Mesothelial cell of epicardium (in vitro differentiated cells): Measurements from ENCODE around the gene DUSP9. TPM values are rescaled to one million over a fixed set of nuclear protein-coding genes. Genes with fewer than 3 reads are reported as not detected.

Source experiments
- DNase-seq, 2 experiments: peaks; one replicate each; pipeline ENCODE4 v3.0.0; 2021; ENCODE audit warnings: low spot score in 2 of 2; ENCODE audit not compliant: unreplicated experiment in 2 of 2
- H3K27ac Mint-ChIP-seq: 2 replicates; pipeline ENCODE4 v1.8.0; 2021; ENCODE audit warnings: mixed read lengths
- H3K27me3 Mint-ChIP-seq: 2 replicates; pipeline ENCODE4 v1.8.0; 2021; ENCODE audit warnings: low read depth, mixed read lengths
- H3K36me3 Mint-ChIP-seq: 2 replicates; pipeline ENCODE4 v1.8.0; 2021; ENCODE audit warnings: mixed read lengths
- H3K4me1 Mint-ChIP-seq: 2 replicates; pipeline ENCODE4 v1.8.0; 2021; ENCODE audit warnings: mixed read lengths
- H3K4me3 Mint-ChIP-seq: 2 replicates; pipeline ENCODE4 v1.8.0; 2021; ENCODE audit warnings: mild to moderate bottlenecking, moderate library complexity, mixed read lengths
- H3K9me3 Mint-ChIP-seq: 2 replicates; pipeline ENCODE4 v1.8.0; 2021; ENCODE audit warnings: mixed read lengths
- total RNA-seq: library from RNA; stranded (reverse); gene quantifications from 3 replicates; pipeline ENCODE4 v1.2.1, GENCODE V29; 2021
- TF ChIP-seq, protein P1 (sequence below): fragments of 200-600 bp; sonication (generic); IDR thresholded peaks from one replicate; pipeline ENCODE4 v1.5.0; 2021; ENCODE audit warnings: antibody characterized with exemption; ENCODE audit not compliant: unreplicated experiment

DUSP9 gene
- total RNA-seq, 1 donor from 2014 or later = 3.7 TPM

DNA sequence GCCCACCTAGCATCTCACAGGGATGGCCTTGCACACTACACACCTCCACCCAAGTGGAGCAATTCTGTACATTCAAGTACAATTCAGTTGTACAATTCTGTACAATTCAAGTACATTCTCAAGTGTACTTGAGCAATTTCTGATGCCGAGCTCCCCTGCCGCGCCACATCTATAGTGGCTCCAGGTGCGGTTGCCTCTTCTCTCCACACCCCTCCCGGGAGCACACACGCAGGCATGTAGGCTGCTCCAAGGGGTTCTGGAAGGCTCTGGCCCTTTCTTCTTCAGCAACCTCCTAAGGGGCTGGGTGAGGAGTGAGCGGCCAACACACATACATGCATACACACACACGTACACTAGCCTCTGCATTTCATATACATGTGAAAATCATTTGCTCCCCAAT, 18.9 kb upstream of the DUSP9 start:
- peaks cover 4% of the 10 kb centered on the region for H3K27me3 Mint-ChIP-seq
- H3K9me3 Mint-ChIP-seq = peaks cover 16% of the 10 kb centered on the region
- H3K4me3 Mint-ChIP-seq = no peak overlapping the region
- TF ChIP-seq, protein P1, sequence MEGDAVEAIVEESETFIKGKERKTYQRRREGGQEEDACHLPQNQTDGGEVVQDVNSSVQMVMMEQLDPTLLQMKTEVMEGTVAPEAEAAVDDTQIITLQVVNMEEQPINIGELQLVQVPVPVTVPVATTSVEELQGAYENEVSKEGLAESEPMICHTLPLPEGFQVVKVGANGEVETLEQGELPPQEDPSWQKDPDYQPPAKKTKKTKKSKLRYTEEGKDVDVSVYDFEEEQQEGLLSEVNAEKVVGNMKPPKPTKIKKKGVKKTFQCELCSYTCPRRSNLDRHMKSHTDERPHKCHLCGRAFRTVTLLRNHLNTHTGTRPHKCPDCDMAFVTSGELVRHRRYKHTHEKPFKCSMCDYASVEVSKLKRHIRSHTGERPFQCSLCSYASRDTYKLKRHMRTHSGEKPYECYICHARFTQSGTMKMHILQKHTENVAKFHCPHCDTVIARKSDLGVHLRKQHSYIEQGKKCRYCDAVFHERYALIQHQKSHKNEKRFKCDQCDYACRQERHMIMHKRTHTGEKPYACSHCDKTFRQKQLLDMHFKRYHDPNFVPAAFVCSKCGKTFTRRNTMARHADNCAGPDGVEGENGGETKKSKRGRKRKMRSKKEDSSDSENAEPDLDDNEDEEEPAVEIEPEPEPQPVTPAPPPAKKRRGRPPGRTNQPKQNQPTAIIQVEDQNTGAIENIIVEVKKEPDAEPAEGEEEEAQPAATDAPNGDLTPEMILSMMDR = no peak
- no peaks in the 10 kb centered on the region for H3K36me3 Mint-ChIP-seq
- H3K27ac Mint-ChIP-seq = no peak overlapping the region
- H3K4me1 Mint-ChIP-seq = peaks cover 2% of the 10 kb centered on the region
- DNase-seq = no peak

DNA sequence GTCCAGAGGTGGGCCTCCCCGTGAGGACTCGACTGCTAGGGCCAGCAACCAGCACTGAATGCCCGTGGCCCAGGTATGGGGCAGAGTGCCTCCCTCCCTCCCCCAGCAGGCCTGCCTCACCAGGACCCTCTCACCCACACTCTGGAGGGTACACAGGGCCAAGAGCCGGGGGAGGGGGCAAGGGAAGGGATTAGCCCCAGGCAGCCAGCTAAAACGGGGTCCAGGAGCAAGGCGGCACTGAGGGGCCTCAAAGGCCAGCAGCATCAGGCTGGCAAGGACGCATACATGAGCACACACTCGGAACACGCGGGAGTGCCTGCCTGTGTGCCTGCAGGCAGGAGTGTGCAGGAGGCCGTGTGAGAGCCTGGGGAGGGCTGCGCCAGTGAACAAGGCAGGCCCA, 18.3 kb upstream of the DUSP9 start:
- peaks cover 16% of the 10 kb centered on the region for H3K9me3 Mint-ChIP-seq
- TF ChIP-seq, protein P1 = no peak
- peaks cover 2% of the 10 kb centered on the region for H3K4me1 Mint-ChIP-seq
- no peak for DNase-seq
- H3K4me3 Mint-ChIP-seq = no peak overlapping the region
- peaks cover 4% of the 10 kb centered on the region for H3K27me3 Mint-ChIP-seq
- no peak overlapping the region for H3K27ac Mint-ChIP-seq
- no peaks in the 10 kb centered on the region for H3K36me3 Mint-ChIP-seq

DNA sequence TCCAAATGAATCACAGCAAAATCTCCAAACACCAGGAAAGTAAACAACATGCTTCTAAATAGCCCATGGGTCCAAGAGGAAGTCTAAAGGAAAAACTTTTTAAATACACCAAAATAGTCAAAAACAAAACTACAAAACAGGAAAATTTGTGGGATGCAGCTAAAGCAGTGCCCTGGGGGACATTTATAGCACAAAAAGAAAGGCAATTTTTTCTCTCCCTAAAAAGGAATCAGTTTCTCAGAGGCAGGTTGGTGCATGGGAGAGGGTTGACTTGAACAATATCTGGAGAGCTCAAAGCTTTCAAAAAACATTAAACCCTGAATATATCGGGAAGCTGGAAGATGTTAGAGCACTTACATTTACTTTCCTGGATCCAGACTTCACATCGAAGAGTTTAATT, 15.7 kb upstream of the DUSP9 start:
- Mint-ChIP-seq H3K9me3 (peaks cover 16% of the 10 kb centered on the region), H3K27me3 (peaks cover 9% of the 10 kb centered on the region), H3K27ac (no peak overlapping the region), H3K4me3 (no peak overlapping the region), H3K4me1 (peaks cover 11% of the 10 kb centered on the region), H3K36me3 (no peaks in the 10 kb centered on the region)
- DNase-seq = no peak
- TF ChIP-seq, protein P1 = no peak

DNA sequence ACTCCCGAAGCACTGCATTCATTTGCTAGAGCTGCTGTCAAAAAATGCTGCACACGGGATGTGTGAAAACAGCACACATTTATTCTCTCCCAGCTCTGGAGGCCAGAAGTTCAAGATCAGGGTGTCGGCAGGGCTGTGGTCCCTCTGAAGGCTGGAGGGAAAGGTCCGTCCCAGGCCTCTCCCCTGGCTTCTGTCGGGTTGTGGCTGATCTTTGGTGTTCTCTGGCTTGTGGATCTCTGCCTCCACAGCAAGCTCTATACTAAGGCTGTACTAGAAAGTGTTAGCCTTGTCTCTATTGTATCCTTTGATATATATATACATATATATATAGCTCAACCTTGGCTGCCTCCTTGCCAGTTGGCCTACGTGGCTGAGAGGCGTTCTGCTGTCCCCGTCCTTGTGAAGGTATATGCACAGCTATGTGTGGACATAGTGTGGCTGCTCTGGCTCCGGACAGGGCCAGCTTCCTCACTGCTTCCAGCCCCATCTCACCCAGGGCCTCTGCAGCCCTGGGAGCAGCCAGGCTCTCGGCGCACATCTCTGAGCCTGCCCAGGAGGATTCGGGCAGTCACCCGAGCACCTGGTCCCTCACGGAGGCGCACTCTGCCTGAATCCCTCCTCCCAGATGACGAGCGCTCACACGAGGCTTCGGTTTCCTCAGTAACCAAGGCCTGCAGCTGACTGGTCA, 15.0 kb upstream of the DUSP9 start:
- peaks cover 16% of the 10 kb centered on the region for H3K9me3 Mint-ChIP-seq
- no peak overlapping the region for H3K27ac Mint-ChIP-seq
- DNase-seq = no peak
- TF ChIP-seq, protein P1 = no peak
- peaks cover 9% of the 10 kb centered on the region for H3K27me3 Mint-ChIP-seq
- no peak overlapping the region for H3K4me3 Mint-ChIP-seq
- no peaks in the 10 kb centered on the region for H3K36me3 Mint-ChIP-seq
- H3K4me1 Mint-ChIP-seq = peaks cover 8% of the 10 kb centered on the region

DNA sequence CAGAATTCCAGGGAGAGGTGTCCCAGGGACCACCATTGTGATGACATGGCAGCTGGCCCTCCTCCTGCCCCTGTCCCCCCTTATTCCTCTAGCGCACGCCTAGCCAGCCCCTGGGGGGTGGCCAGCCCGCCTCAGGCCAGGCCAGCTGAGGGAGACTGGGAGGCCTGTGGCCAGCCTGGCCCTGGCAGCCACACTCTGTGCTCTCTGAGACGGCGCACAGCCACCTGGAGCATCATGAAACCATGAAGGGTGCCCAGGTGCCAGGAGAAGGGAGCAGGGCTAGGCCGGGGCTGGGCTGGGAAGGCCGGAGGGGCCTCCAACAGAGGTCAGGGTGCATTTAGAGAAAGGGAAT, 14.4 kb upstream of the DUSP9 start:
- TF ChIP-seq, protein P1 = no peak
- peaks cover 9% of the 10 kb centered on the region for H3K27me3 Mint-ChIP-seq
- H3K4me1 Mint-ChIP-seq = peaks cover 9% of the 10 kb centered on the region
- peaks cover 16% of the 10 kb centered on the region for H3K9me3 Mint-ChIP-seq
- DNase-seq = no peak
- H3K4me3 Mint-ChIP-seq = no peak overlapping the region
- no peak overlapping the region for H3K27ac Mint-ChIP-seq
- no peaks in the 10 kb centered on the region for H3K36me3 Mint-ChIP-seq

DNA sequence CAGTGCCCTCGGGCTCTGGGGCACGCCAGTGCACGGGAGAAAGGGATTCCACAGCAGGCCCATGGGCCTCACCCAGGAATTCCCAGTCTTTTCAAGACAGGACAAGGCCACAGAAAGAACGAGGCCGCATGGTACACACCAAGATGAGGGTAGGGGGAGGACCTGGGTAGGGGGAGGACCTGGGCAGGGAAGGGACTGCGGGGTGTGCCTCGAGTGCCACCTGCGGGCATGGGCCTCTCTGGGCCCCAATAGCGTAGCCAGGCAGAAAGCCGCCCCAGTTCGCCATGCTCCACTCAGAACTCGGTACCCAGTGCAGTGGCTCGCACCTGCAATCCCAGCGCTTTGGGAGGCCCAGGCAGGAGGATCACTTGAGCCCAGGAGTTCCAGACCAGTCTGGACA, 14.0 kb upstream of the DUSP9 start:
- Mint-ChIP-seq H3K9me3 (peaks cover 16% of the 10 kb centered on the region), H3K4me3 (no peak overlapping the region), H3K27ac (no peak overlapping the region), H3K4me1 (peaks cover 12% of the 10 kb centered on the region), H3K27me3 (peaks cover 9% of the 10 kb centered on the region), H3K36me3 (no peaks in the 10 kb centered on the region)
- DNase-seq = no peak
- TF ChIP-seq, protein P1 = no peak
